SK-N-SH (cell line): ENCODE results near the gene KRTAP9-4.

Source experiments
- NFIC ChIP-seq: IDR thresholded peaks from 2 replicates; pipeline ENCODE4 v1.4.0; 2012; ENCODE audit warnings: borderline replicate concordance
- NRF1 ChIP-seq: IDR thresholded peaks from 2 replicates; pipeline ENCODE4 v1.6.1; 2012; ENCODE audit warnings: low read depth, mild to moderate bottlenecking, low read length
- RAD21 ChIP-seq: IDR thresholded peaks from 2 replicates; pipeline ENCODE4 v1.6.1; 2012; ENCODE audit warnings: mild to moderate bottlenecking, low read length
- RFX5 ChIP-seq: IDR thresholded peaks from 2 replicates; pipeline ENCODE4 v1.6.1; 2012; ENCODE audit warnings: mild to moderate bottlenecking, improper control_type of control experiment, low read length
- TF ChIP-seq, protein P1 (sequence below): fragments of 200-600 bp; sonication (generic); IDR thresholded peaks from 2 replicates; pipeline ENCODE4 v1.6.1; 2017; ENCODE audit warnings: antibody characterized with exemption, mild to moderate bottlenecking, moderate library complexity

DNA sequence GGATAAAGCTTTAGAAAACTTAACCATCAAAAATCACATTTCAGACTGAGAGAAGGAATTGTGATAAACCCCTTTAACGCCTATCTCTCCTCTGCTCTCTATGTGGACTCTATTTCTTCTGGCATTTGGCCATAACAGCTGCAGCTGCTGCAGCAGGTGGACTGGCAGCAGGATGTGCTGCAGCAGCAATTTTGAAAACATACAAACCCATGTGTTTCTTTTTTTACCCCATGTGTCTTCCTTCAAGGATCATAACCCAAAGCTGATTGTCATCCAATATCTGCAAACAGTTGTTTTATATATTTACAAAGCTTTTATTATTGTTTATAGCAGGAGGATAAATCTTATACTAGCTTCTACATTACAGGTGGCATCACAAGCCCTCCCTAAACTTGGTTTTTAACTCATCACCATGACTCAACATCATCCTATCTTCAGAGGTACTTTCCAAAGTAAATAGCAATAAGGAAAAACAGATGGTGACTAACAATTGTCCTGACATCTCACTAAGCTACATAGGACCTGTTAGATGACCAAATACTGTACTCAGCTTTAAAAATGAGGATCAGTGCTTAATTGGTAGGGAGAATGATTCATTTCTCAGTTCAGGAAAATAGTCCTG lies 37.5 kb upstream of the KRTAP9-4 start:
- no peak for TF ChIP-seq NFIC
- TF ChIP-seq RFX5, result no peak
- TF ChIP-seq RAD21, result no peak
- TF ChIP-seq, protein P1, sequence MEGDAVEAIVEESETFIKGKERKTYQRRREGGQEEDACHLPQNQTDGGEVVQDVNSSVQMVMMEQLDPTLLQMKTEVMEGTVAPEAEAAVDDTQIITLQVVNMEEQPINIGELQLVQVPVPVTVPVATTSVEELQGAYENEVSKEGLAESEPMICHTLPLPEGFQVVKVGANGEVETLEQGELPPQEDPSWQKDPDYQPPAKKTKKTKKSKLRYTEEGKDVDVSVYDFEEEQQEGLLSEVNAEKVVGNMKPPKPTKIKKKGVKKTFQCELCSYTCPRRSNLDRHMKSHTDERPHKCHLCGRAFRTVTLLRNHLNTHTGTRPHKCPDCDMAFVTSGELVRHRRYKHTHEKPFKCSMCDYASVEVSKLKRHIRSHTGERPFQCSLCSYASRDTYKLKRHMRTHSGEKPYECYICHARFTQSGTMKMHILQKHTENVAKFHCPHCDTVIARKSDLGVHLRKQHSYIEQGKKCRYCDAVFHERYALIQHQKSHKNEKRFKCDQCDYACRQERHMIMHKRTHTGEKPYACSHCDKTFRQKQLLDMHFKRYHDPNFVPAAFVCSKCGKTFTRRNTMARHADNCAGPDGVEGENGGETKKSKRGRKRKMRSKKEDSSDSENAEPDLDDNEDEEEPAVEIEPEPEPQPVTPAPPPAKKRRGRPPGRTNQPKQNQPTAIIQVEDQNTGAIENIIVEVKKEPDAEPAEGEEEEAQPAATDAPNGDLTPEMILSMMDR, result no peak
- TF ChIP-seq NRF1, result no peak
